HG02610 (cell line): ENCODE results near the gene ARMC3.
"Not testable (repeated sequence)": the region's sequence is repeated elsewhere in the genome, so short reads cannot be mapped to it uniquely, and the experiment has no call there.

ENCODE experiments used
- ATAC-seq: cut with Tn5 transposase; IDR thresholded peaks from one replicate; pipeline ENCODE4 v1.9.1; 2021; ENCODE audit warnings: mild to moderate bottlenecking, moderate library complexity; ENCODE audit not compliant: unreplicated experiment

Gene ARMC3

DNA sequence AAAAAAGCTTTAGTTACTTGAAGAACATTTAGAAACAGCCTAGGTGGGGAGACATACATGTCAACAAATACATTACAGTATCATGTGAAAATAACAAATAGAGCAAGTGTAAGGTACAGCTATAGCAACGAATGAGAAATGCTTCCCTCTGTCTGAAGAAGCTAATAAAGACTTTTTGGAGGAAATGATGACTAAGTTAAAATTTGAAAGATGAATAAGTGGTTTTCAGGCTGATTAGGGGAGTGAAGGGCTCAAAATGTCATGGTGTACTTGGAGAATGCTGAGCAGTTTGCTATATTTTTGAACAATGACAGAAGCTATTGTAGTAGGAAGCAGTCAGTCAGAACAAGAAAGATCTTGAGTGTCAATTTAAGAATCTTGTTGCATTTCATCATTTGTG lies 2.8 kb upstream of the ARMC3 start:
- ATAC-seq, result no peak

DNA sequence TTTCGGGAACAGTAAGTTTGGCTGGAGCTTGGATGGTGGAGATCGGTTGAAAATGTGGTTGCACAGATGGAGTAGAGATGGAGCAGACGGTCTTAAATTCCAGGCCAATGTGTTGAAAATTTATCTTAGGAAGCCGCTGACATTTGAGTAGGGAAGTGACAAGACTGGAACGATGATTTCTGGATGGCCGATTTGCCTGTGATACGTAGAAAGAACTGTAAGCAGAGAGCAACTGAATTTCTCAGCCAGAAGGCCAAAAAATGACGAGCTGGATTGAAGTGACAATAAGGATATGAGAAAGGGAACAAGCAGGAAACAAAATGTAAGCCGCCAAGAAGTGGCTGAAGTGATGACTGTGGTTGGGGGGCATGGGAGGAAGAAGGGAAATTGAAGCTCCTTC lies 687 bp upstream of the ARMC3 start:
- ATAC-seq, result no peak

DNA sequence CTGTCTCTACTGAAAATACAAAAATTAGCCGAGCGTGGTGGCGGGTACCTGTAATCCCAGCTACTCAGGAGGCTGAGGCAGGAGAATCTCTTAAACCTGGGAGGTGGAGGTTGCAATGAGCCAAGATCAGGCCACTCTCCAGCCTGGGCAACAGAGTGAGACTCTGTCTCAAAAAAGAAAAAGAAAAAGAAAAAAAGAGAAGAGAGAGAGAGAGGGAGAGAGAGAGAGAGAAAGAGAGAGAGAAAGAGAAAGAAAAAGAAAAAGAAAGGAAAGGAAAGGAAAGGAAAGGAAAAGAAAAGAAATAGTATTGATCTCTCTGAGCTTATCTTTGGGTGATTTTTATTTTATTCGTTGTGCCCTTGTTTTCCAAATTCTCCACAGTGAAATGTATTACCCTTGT lies 1.2 kb downstream of the ARMC3 start:
- not testable (repeated sequence) for ATAC-seq

- peak; percentile 68 for ATAC-seq
These were observed 4.1 kb downstream of the ARMC3 start for GRCh38 chr10:22931948-22932347.

- no peak for ATAC-seq
These were observed 4.9 kb downstream of the ARMC3 start for GRCh38 chr10:22932626-22933370.

- no peak for ATAC-seq
These were observed 6.9 kb downstream of the ARMC3 start for GRCh38 chr10:22934726-22935125.

DNA sequence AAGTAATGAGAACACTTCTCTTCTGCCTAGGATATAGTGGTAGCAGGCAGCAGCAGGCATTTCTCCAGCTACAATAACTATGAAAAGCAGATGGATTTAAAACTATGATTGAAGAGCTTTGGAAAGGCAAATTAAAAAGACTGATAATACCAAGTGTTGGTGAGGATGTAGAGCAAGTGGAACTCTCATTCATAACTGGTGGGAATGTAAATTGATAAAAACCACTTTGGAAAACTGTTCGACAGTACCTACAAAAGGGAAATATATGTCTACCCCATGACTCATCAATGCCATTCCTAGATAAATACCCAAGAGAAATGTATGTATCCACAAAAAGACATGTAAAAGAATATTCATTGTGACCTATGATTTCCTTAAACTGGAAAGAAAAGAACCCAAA lies 14.6 kb downstream of the ARMC3 start:
- ATAC-seq, result no peak

- peak; percentile 45 for ATAC-seq
These were observed 18.3 kb downstream of the ARMC3 start for GRCh38 chr10:22945934-22946673.

- ATAC-seq, result no peak
These were observed 27.1 kb downstream of the ARMC3 start for GRCh38 chr10:22954970-22955369.

DNA sequence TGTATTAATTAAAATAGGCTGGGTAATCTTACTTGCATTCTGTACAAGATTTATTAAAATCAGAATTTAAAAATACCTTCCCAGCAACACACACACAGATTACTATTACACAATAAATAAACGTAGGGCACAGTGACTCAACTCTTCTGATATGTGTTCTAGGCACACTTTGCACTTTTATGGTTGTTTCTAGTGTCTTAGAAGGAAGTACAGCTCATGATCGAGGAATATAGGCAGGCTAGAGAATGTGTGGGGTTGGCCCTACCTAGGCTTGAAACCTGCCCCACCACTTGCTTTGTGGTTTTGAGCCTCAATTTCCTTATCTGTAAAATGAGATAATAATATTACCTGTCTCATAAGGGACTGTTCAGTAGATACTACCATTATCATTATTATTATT lies 30.5 kb downstream of the ARMC3 start:
- no peak for ATAC-seq

GRCh38 chr10:22959292-22959691 lies 31.4 kb downstream of the ARMC3 start:
- ATAC-seq, result no peak

GRCh38 chr10:22959950-22960349 lies 32.1 kb downstream of the ARMC3 start:
- no peak for ATAC-seq

DNA sequence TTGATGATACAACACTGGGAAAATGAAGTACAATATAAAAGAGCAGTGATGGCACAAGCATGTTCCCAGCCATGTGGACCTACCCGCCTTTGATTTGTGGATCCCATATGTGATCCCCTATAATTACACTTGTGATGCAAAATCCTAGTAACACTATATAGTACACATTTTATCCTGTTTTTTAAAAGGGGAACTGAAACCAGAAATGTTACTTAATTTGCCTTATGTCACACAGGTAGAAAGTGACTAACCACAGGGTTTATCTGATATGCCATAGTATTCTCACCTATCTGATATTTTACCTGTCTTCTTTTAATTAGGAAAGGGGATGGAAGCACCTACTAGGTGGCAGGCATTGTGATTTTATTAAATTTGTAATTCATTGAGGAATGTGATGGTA lies 35.0 kb downstream of the ARMC3 start:
- no peak for ATAC-seq

- ATAC-seq, result no peak
These were observed 41.9 kb downstream of the ARMC3 start for GRCh38 chr10:22969704-22970103.

- no peak for ATAC-seq
These were observed 48.7 kb downstream of the ARMC3 start for GRCh38 chr10:22976534-22976933.

GRCh38 chr10:22977751-22978150 lies 49.9 kb downstream of the ARMC3 start:
- ATAC-seq, result no peak

GRCh38 chr10:22978287-22978686 lies 50.4 kb downstream of the ARMC3 start:
- no peak for ATAC-seq

GRCh38 chr10:22978918-22979317 lies 51.1 kb downstream of the ARMC3 start:
- no peak for ATAC-seq

DNA sequence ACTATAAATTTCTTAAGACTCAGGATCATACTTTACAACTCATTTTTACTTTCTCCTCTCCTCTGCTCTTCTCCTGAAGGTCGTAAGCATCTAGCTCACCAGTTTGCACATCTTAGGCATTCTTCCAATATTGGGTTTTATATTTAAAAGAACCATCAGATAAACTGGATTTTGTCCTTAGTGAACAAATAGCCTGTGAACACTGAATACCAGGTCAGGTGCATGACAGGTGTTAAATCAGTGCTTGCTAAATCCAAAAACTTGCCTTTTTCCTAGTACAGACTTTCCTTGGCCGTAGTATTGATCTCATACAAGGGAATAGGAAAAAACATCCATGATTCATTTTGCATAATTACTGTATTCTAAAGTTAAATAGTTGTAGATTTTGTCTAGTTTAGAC lies 53.0 kb downstream of the ARMC3 start:
- ATAC-seq, result no peak

GRCh38 chr10:22984066-22984465 lies 56.2 kb downstream of the ARMC3 start:
- no peak for ATAC-seq

GRCh38 chr10:22986771-22987542 lies 59.1 kb downstream of the ARMC3 start:
- no peak for ATAC-seq
